ENCODE results near the gene COL25A1. TPM values are rescaled to one million over a fixed set of nuclear protein-coding genes. Genes with fewer than 3 reads are reported as not detected.

The COL25A1 gene
- polyA plus RNA-seq, 2 of the 4 experiments (the other 2 are of a cell fraction) = not detected

GRCh38 chr4:109199585-109199984, 102.9 kb downstream of the COL25A1 start:
- TF ChIP-seq RCOR1 (IDR thresholded peaks at IDR 0.05; ENCODE audit: low read depth, low read length) = no peak
- TF ChIP-seq ATOH8 (CRISPR knock-in tag; IDR thresholded peaks at IDR 0.05; ENCODE audit: low read depth) = no peak
- no peak for TF ChIP-seq HDAC2 (IDR thresholded peaks at IDR 0.05)
- TF ChIP-seq HMGXB4 (CRISPR knock-in tag; IDR thresholded peaks at IDR 0.05; ENCODE audit: borderline replicate concordance) = no peak
- TF ChIP-seq CBX8 (IDR thresholded peaks at IDR 0.05) = no peak
- TF ChIP-seq RARB (CRISPR knock-in tag; IDR thresholded peaks at IDR 0.05) = no peak
- no peak for TF ChIP-seq POLR2AphosphoS2 (conservative IDR thresholded peaks at IDR 0.05; ENCODE audit: low read length)
- 4% methylated on average over 1 of the region's 1 CpG for WGBS (ENCODE audit: missing lambda C conversion rate)
- Histone ChIP-seq H3K4me1 (no peaks in the 10 kb centered on the region), H3K4me3 (no peak overlapping the region), H3K27ac (no peak overlapping the region), H3K9me3 (no peaks in the 10 kb centered on the region), H3K4me2 (no peak overlapping the region)
- DNase-seq (ENCODE audit: low read depth in 1 of 2, low spot score in 1 of 2) = no peak
- CTCF ChIA-PET = no interaction called here
- no peak for ATAC-seq
- FAIRE-seq = no peak
- POLR2A ChIA-PET = no interaction called here

- POLR2A ChIA-PET = no interaction called here
- ATAC-seq (no peak), DNase-seq (ENCODE audit: low read depth in 1 of 2, low spot score in 1 of 2) (no peak), FAIRE-seq (no peak)
- 37% methylated on average over 1 of the region's 1 CpG for WGBS (ENCODE audit: missing lambda C conversion rate)
- Histone ChIP-seq H3K4me2 (no peak overlapping the region), H3K4me1 (no peaks in the 10 kb centered on the region), H3K9me3 (no peaks in the 10 kb centered on the region), H3K4me3 (no peak overlapping the region), H3K27ac (no peak overlapping the region)
- no peak for TF ChIP-seq ESRRA (IDR thresholded peaks at IDR 0.05; ENCODE audit: borderline replicate concordance, low read length)
- TF ChIP-seq CBX8 (IDR thresholded peaks at IDR 0.05) = no peak
- TF ChIP-seq HMGXB4 (CRISPR knock-in tag; IDR thresholded peaks at IDR 0.05; ENCODE audit: borderline replicate concordance) = no peak
- TF ChIP-seq BCL3 (IDR thresholded peaks at IDR 0.05) = no peak
- no peak for TF ChIP-seq ZSCAN20 (CRISPR knock-in tag; IDR thresholded peaks at IDR 0.05)
- no peak for TF ChIP-seq BHLHE40 (IDR thresholded peaks at IDR 0.05; ENCODE audit: low read depth, low read length)
- TF ChIP-seq FOSL2 (IDR thresholded peaks at IDR 0.05) = no peak
- TF ChIP-seq FOSL2 (CRISPR knock-in tag; IDR thresholded peaks at IDR 0.05) = no peak
- CTCF ChIA-PET = no interaction called here
Observed at GRCh38 chr4:109195646-109196045, 106.8 kb downstream of the COL25A1 start.

- Histone ChIP-seq H3K4me1 (no peaks in the 10 kb centered on the region), H3K4me2 (no peak overlapping the region), H3K27ac (no peak overlapping the region), H3K4me3 (no peak overlapping the region), H3K9me3 (no peaks in the 10 kb centered on the region)
- POLR2A ChIA-PET = no interaction called here
- FAIRE-seq = no peak
- TF ChIP-seq NR3C1 (IDR thresholded peaks at IDR 0.05) (no peak), HMGXB4 (CRISPR knock-in tag; IDR thresholded peaks at IDR 0.05; ENCODE audit: borderline replicate concordance) (no peak), RAD21 (conservative IDR thresholded peaks at IDR 0.05 in 1 of 2, IDR thresholded peaks at IDR 0.05 in 1 of 2) (no peak), JUN (IDR thresholded peaks at IDR 0.05) (no peak), EHMT2 (IDR thresholded peaks at IDR 0.05; ENCODE audit: low read depth) (no peak), RCOR1 (IDR thresholded peaks at IDR 0.05; ENCODE audit: low read depth, low read length) (no peak), PBX3 (IDR thresholded peaks at IDR 0.05) (no peak), GATA3 (IDR thresholded peaks at IDR 0.05; ENCODE audit: borderline replicate concordance) (no peak), ZNF302 (CRISPR knock-in tag; IDR thresholded peaks at IDR 0.05) (no peak), EP300 (IDR thresholded peaks at IDR 0.05) (no peak), FOXS1 (CRISPR knock-in tag; IDR thresholded peaks at IDR 0.05) (no peak), HOXA7 (CRISPR knock-in tag; IDR thresholded peaks at IDR 0.05) (no peak), POLR2A (IDR thresholded peaks at IDR 0.05; ENCODE audit: low read length) (no peak), ELK1 (IDR thresholded peaks at IDR 0.05; ENCODE audit: low read depth, low read length) (no peak)
- ATAC-seq = no peak
- DNase-seq (ENCODE audit: low read depth in 1 of 2, low spot score in 1 of 2) = no peak
- 9% methylated on average over 5 of the region's 5 CpGs for WGBS (ENCODE audit: missing lambda C conversion rate)
- CTCF ChIA-PET = no interaction called here
Observed at GRCh38 chr4:109191216-109191615, 111.2 kb downstream of the COL25A1 start.
